Measurements from ENCODE around the gene POU4F1. TPM values are rescaled to one million over a fixed set of nuclear protein-coding genes. Genes with fewer than 3 reads are reported as not detected.

Gene POU4F1
- total RNA-seq, 4 donors from 2014 or later: not detected

- Histone ChIP-seq H3K4me3 (no peak overlapping the region), H3K36me3 (no peaks in the 10 kb centered on the region), H3K9me3 (peaks cover 0 to 16% (median 0%) of the 10 kb centered on the region in 4 donors), H3K27me3 (peaks cover 0 to 47% of the 10 kb centered on the region in 2 donors), H3K27ac (no peak overlapping the region), H3K4me1 (peaks cover 0 to 12% (median 0%) of the 10 kb centered on the region in 4 donors)
- no peak for DNase-seq
- TF ChIP-seq CTCF (IDR thresholded peaks at IDR 0.05) (no peak), POLR2A (IDR thresholded peaks at IDR 0.05) (no peak)
These were observed 10.2 kb downstream of the POU4F1 start for GRCh38 chr13:78593129-78593528.

GRCh38 chr13:78592584-78592983 lies 10.8 kb downstream of the POU4F1 start:
- peaks cover 0 to 41% of the 10 kb centered on the region in 2 donors for H3K27me3 ChIP-seq
- TF ChIP-seq POLR2A (IDR thresholded peaks at IDR 0.05) (no peak), CTCF (IDR thresholded peaks at IDR 0.05) (no peak)
- H3K9me3 ChIP-seq: peaks cover 0 to 16% (median 0%) of the 10 kb centered on the region in 4 donors
- no peak overlapping the region for H3K4me3 ChIP-seq
- H3K4me1 ChIP-seq: peaks cover 0 to 12% (median 0%) of the 10 kb centered on the region in 4 donors
- no peaks in the 10 kb centered on the region for H3K36me3 ChIP-seq
- DNase-seq: no peak
- H3K27ac ChIP-seq: no peak overlapping the region

GRCh38 chr13:78589206-78589605 lies 14.1 kb downstream of the POU4F1 start:
- DNase-seq: no peak
- Histone ChIP-seq H3K27ac (no peak overlapping the region), H3K4me1 (no peaks in the 10 kb centered on the region), H3K4me3 (no peak overlapping the region), H3K9me3 (peaks cover 0 to 8% (median 0%) of the 10 kb centered on the region in 4 donors), H3K36me3 (no peaks in the 10 kb centered on the region), H3K27me3 (peaks cover 0 to 13% of the 10 kb centered on the region in 2 donors)
- no peak for TF ChIP-seq POLR2A (IDR thresholded peaks at IDR 0.05)

- Histone ChIP-seq H3K27ac (no peak overlapping the region), H3K4me1 (no peaks in the 10 kb centered on the region), H3K9me3 (no peaks in the 10 kb centered on the region), H3K27me3 (peaks cover 0 to 6% of the 10 kb centered on the region in 2 donors), H3K36me3 (no peaks in the 10 kb centered on the region), H3K4me3 (no peak overlapping the region)
- TF ChIP-seq POLR2A (IDR thresholded peaks at IDR 0.05) (no peak), CTCF (IDR thresholded peaks at IDR 0.05) (no peak)
- DNase-seq: no peak
These were observed 16.0 kb downstream of the POU4F1 start for GRCh38 chr13:78587395-78587794.

GRCh38 chr13:78586706-78587105 lies 16.6 kb downstream of the POU4F1 start:
- H3K36me3 ChIP-seq: no peaks in the 10 kb centered on the region
- H3K4me3 ChIP-seq: no peak overlapping the region
- no peaks in the 10 kb centered on the region for H3K4me1 ChIP-seq
- no peaks in the 10 kb centered on the region for H3K9me3 ChIP-seq
- no peak for DNase-seq
- peaks cover 0 to 6% of the 10 kb centered on the region in 2 donors for H3K27me3 ChIP-seq
- TF ChIP-seq CTCF (IDR thresholded peaks at IDR 0.05) (no peak), POLR2A (IDR thresholded peaks at IDR 0.05) (no peak)
- H3K27ac ChIP-seq: no peak overlapping the region

GRCh38 chr13:78576261-78576660 lies 27.1 kb downstream of the POU4F1 start:
- H3K27ac ChIP-seq: no peak overlapping the region
- TF ChIP-seq CTCF (IDR thresholded peaks at IDR 0.05): no peak
- H3K4me1 ChIP-seq: no peaks in the 10 kb centered on the region
- no peak for DNase-seq
- no peaks in the 10 kb centered on the region for H3K9me3 ChIP-seq
- H3K4me3 ChIP-seq: no peak overlapping the region
- H3K36me3 ChIP-seq: no peaks in the 10 kb centered on the region
- H3K27me3 ChIP-seq: no peaks in the 10 kb centered on the region

Measured in Peyer's patch (tissue), 4 donors.